HUES64 (cell line): Measurements from ENCODE around the gene AOC2. TPM values are rescaled to one million over a fixed set of nuclear protein-coding genes. Genes with fewer than 3 reads are reported as not detected.
A peak's percentile ranks its signal among the peaks of the same experiment; 100 is the strongest.

Experiments used
- H3K27ac ChIP-seq: 2 replicates; pipeline ENCODE4 v1.7.0; 2013; ENCODE audit warnings: low read depth, low read length, inconsistent platforms
- H3K27me3 ChIP-seq: 2 replicates; pipeline ENCODE4 v1.6.1; 2013; ENCODE audit warnings: mild to moderate bottlenecking, low read length; ENCODE audit not compliant: insufficient read depth
- H3K36me3 ChIP-seq: 2 replicates; pipeline ENCODE4 v1.6.1; 2013; ENCODE audit warnings: mild to moderate bottlenecking, low read length; ENCODE audit not compliant: insufficient read depth
- H3K4me1 ChIP-seq: 2 replicates; pipeline ENCODE4 v1.6.1; 2013; ENCODE audit warnings: mild to moderate bottlenecking, low read length, moderate library complexity; ENCODE audit not compliant: insufficient read depth
- H3K4me3 ChIP-seq: 2 replicates; pipeline ENCODE4 v1.5.1; 2013; ENCODE audit warnings: mild to moderate bottlenecking, low read length, moderate library complexity
- H3K9ac ChIP-seq: 2 replicates; pipeline ENCODE4 v1.6.1; 2013; ENCODE audit warnings: mild to moderate bottlenecking, low read depth, low read length
- H3K9me3 ChIP-seq: 2 replicates; pipeline ENCODE4 v1.6.1; 2013; ENCODE audit warnings: low read depth, low read length; ENCODE audit not compliant: insufficient read depth
- WGBS: fragments of 150-250, 120-280 bp; methylation state at CpG from one replicate; pipeline ENCODE4 v1.1.7; 2013; ENCODE audit warnings: missing lambda C conversion rate; 5-methylcytosine and 5-hydroxymethylcytosine counted together
- polyA plus RNA-seq, 2 experiments: library from polyadenylated mRNA; stranded (reverse); fragments of 50-300 nt; gene quantifications; one replicate each; pipeline ENCODE4 v1.2.3, GENCODE V29; 2013

AOC2 gene, protein sequence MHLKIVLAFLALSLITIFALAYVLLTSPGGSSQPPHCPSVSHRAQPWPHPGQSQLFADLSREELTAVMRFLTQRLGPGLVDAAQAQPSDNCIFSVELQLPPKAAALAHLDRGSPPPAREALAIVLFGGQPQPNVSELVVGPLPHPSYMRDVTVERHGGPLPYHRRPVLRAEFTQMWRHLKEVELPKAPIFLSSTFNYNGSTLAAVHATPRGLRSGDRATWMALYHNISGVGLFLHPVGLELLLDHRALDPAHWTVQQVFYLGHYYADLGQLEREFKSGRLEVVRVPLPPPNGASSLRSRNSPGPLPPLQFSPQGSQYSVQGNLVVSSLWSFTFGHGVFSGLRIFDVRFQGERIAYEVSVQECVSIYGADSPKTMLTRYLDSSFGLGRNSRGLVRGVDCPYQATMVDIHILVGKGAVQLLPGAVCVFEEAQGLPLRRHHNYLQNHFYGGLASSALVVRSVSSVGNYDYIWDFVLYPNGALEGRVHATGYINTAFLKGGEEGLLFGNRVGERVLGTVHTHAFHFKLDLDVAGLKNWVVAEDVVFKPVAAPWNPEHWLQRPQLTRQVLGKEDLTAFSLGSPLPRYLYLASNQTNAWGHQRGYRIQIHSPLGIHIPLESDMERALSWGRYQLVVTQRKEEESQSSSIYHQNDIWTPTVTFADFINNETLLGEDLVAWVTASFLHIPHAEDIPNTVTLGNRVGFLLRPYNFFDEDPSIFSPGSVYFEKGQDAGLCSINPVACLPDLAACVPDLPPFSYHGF
- polyA plus RNA-seq (2013, experiment 1 of 2) = 1.0 TPM
- polyA plus RNA-seq (2013, experiment 2 of 2) = 1.1 TPM

- Histone ChIP-seq H3K9ac (no peak within 1 kb of the TSS), H3K4me1 (no peaks in the 10 kb centered on the region), H3K36me3 (peaks cover 63% of the 10 kb centered on the region), H3K4me3 (no peak within 1 kb of the TSS), H3K27ac (no peak within 1 kb of the TSS), H3K9me3 (no peaks in the 10 kb centered on the region), H3K27me3 (no peaks in the 10 kb centered on the region)
- 95% methylated on average over 4 of the region's 4 CpGs for WGBS
Observed at GRCh38 chr17:42844271-42844670, at the start of gene AOC2. Gene AOC2 (plus strand): TSS chr17:42844580. CDS start chr17:42844627, 47 bp downstream.

- Histone ChIP-seq H3K4me1 (peaks cover 3% of the 10 kb centered on the region; the same call in 1 of the 2 replicates), H3K27ac (no peak overlapping the region)
- WGBS = 92% methylated on average over 3 of the region's 4 CpGs
Observed at GRCh38 chr17:42795061-42795460, 49.3 kb upstream of the AOC2 start.

GRCh38 chr17:42795465-42795864, 48.9 kb upstream of the AOC2 start:
- Histone ChIP-seq H3K27me3 (peaks cover 14% of the 10 kb centered on the region), H3K4me3 (no peak overlapping the region), H3K27ac (no peak overlapping the region), H3K36me3 (peaks cover 15% of the 10 kb centered on the region; the same call in 1 of the 2 replicates), H3K9me3 (no peaks in the 10 kb centered on the region), H3K4me1 (peaks cover 3% of the 10 kb centered on the region; the same call in 1 of the 2 replicates), H3K9ac (no peak overlapping the region)
- 90% methylated on average over 10 of the region's 10 CpGs for WGBS

More at GRCh38 chr17:42795061-42795460, 49.3 kb upstream of the AOC2 start:
- H3K36me3 ChIP-seq = peaks cover 15% of the 10 kb centered on the region; the same call in 1 of the 2 replicates
- peaks cover 10% of the 10 kb centered on the region for H3K27me3 ChIP-seq
- H3K9me3 ChIP-seq = no peaks in the 10 kb centered on the region
- no peak overlapping the region for H3K4me3 ChIP-seq
- H3K9ac ChIP-seq = no peak overlapping the region

DNA sequence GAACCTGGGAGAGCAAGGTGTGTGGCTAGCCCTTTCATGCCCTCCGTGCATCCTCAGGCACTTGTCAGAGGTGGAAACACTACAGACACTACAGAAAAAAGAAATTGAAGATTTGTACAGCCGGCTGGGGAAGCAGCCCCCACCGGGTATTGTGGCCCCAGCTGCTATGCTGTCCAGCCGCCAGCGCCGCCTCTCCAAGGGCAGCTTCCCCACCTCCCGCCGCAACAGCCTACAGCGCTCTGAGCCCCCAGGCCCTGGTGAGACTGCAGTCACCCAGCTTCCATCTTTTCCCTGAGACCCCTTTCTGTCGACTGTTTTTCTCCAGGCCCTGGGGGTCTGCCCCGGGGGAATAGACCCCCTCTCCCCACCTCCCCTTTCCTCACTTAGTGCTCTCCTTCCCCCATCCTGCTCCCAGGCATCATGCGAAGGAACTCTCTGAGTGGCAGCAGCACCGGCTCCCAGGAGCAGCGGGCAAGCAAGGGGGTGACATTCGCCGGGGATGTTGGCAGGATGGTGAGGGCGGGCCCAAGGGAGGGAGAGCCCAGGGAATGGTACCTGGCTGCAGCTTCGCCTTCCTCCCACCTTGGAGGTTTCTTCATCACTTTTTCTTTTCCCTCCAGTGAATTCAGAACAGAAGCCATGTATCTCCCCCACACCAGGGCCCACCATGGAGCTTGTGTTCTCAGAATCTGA, 48.2 kb upstream of the AOC2 start:
- H3K27me3 ChIP-seq = peaks cover 17% of the 10 kb centered on the region
- WGBS = 96% methylated on average over 18 of the region's 18 CpGs
- no peak overlapping the region for H3K4me3 ChIP-seq
- peaks cover 3% of the 10 kb centered on the region; the same call in 1 of the 2 replicates for H3K4me1 ChIP-seq
- no peak overlapping the region for H3K9ac ChIP-seq
- H3K27ac ChIP-seq = no peak overlapping the region
- no peaks in the 10 kb centered on the region for H3K9me3 ChIP-seq
- peaks cover 15% of the 10 kb centered on the region; the same call in 1 of the 2 replicates for H3K36me3 ChIP-seq

DNA sequence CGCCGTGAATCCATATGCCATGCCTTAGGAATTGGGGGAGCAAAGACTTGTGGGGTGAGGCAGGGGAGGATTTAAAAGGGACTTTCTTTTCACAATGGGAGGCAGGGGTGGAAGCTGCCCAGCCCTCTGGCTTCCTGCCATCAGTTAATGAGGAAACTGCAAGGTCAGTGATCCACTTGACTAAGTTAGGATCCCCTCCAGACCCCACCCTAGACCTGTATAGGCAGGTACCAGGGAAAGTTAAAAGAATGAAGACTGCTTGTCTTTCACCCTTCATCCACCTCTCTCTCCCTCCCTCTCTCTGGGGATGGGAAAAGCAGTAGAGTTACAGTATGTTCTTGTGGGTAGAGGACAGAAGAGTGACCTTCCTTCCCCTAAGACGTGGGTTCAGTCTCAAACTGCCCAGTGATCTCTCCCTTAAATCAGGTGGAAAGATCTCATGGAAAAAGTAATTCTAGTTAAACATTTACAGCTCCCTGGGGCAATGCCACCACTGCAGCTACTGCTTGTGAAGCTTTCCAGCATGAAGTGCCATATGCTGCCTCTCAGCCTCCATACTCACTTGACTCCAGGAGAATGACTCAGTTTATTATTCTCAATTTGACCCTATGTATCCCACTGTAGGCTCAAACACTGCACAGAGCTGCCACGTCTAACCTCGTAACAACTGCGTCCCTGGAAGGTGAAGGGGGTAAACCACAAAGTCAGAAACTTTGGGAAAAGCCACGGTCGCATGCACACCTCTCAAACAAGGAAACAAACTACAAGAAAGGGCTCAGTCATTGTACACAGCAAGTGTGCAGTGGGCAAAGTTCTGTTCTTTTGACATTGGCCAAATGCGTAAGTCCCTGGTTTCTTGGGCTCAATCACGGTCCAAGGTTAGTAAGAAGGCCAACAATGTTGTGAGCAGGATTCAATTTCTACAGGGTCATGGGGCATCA, 47.0 kb upstream of the AOC2 start:
- peaks cover 3% of the 10 kb centered on the region; the same call in 1 of the 2 replicates for H3K4me1 ChIP-seq
- peak overlapping the region; percentile 90; the same call in 1 of the 2 replicates for H3K9ac ChIP-seq
- no peaks in the 10 kb centered on the region for H3K9me3 ChIP-seq
- H3K27me3 ChIP-seq = peaks cover 24% of the 10 kb centered on the region
- 96% methylated on average over 9 of the region's 10 CpGs for WGBS
- H3K4me3 ChIP-seq = peak overlapping the region; percentile 95
- H3K27ac ChIP-seq = no peak overlapping the region
- H3K36me3 ChIP-seq = peaks cover 15% of the 10 kb centered on the region; the same call in 1 of the 2 replicates

DNA sequence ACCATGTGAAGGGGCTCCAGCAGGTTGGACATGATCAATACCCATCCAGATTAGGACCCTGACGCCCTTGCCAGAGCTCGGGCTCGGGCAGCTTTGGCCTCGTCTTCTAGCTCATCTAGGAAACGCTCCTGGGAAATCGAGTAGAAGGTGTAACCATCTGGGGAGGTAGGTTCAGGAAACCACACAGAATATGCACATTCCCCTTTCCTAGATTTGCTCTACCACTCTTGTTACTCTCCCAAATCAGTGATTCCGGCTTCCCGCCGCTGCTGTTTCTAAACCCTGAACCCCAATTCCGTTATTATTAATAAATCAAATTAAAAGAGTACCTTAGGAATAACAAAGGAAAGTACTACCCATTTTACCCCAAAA, 46.4 kb upstream of the AOC2 start:
- peaks cover 3% of the 10 kb centered on the region; the same call in 1 of the 2 replicates for H3K4me1 ChIP-seq
- peaks cover 15% of the 10 kb centered on the region; the same call in 1 of the 2 replicates for H3K36me3 ChIP-seq
- H3K27ac ChIP-seq = no peak overlapping the region
- peaks cover 24% of the 10 kb centered on the region for H3K27me3 ChIP-seq
- H3K9me3 ChIP-seq = no peaks in the 10 kb centered on the region
- H3K4me3 ChIP-seq = peak overlapping the region; percentile 95
- 38% methylated on average over 10 of the region's 10 CpGs for WGBS
- peak overlapping the region; percentile 90 for H3K9ac ChIP-seq

DNA sequence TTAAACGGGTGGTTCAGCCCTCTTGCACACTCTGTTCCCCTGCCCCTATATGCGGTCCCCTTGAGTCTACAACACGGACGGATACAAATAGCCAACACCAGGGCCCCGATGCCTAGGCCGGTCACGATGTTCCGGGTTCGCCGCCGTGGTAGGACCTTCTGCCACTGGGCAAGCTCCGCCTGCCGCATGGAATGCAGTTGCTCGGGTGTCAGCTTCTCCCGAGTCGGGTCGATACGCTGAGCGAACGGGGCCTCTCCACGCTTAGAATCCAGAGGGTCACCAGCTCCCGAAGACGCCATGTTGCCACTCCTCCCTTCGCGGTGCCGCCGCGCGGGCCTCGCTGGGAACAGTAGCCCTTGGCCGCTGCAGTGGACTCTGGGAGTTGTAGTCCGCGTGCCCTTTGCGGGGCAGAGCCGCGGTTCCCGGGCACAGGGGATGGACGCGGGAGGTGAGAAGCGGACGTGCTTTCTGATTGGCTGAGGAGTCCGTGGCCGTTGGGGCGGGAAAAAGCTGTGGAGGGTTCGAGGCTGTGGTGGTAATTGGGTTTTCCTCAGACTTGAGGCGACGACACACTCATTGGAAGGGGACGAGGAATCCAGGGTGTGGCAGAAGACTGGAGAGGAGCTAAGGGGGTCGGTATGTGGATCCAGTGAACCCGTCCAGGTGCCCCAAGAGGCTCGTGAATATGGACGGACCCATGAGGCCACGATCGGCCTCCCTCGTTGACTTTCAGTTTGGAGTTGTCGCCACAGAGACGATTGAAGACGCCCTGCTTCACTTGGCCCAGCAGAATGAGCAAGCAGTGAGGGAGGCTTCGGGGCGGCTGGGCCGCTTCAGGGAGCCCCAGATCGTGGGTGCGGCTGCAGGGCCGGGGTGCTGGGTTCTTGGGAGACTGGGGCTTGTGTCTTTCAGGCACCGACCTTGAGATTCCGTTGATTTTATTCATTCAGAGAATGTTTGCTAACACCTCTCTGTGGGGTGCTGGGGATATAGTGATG, 45.7 kb upstream of the AOC2 start, which contains the start of the genes CNTD1 and COA3:
Gene CNTD1, plus strand, starts transcription at position 479 of the 998 bp plus-strand sequence. Its CDS starts 207 bp downstream, at position 686.
Gene COA3, minus strand, starts transcription at position 322 of the 998 bp plus-strand sequence. Its CDS starts 23 bp downstream, at position 299.
- Histone ChIP-seq H3K4me3 (peak within 1 kb of the TSS; percentile 95), H3K9me3 (no peaks in the 10 kb centered on the region), H3K27ac (no peak within 1 kb of the TSS), H3K36me3 (peaks cover 15% of the 10 kb centered on the region; the same call in 1 of the 2 replicates), H3K27me3 (peaks cover 24% of the 10 kb centered on the region), H3K9ac (peak within 1 kb of the TSS; percentile 90), H3K4me1 (peaks cover 3% of the 10 kb centered on the region; the same call in 1 of the 2 replicates)
- WGBS = 29% methylated on average over 66 of the region's 66 CpGs

- H3K4me1 ChIP-seq = no peaks in the 10 kb centered on the region
- H3K27me3 ChIP-seq = peaks cover 24% of the 10 kb centered on the region
- H3K9me3 ChIP-seq = no peaks in the 10 kb centered on the region
- H3K27ac ChIP-seq = peak overlapping the region; percentile 52; the same call in 1 of the 2 replicates
- H3K9ac ChIP-seq = no peak overlapping the region
- H3K4me3 ChIP-seq = no peak overlapping the region
- no peaks in the 10 kb centered on the region for H3K36me3 ChIP-seq
- 95% methylated on average over 2 of the region's 2 CpGs for WGBS
Observed at GRCh38 chr17:42803074-42803883, 41.1 kb upstream of the AOC2 start.
